Nephron progenitor cell (in vitro differentiated cells): ENCODE data around the gene HDAC5.

ENCODE experiments used
- DNase-seq: peaks from one replicate; pipeline ENCODE4 v3.0.0; 2021
- H3K27ac Mint-ChIP-seq: 2 replicates; pipeline ENCODE4 v1.8.0; 2021; ENCODE audit warnings: mild to moderate bottlenecking, moderate library complexity, mixed read lengths
- H3K27me3 Mint-ChIP-seq: 2 replicates; pipeline ENCODE4 v1.8.0; 2021; ENCODE audit warnings: mild to moderate bottlenecking, low read depth, mixed read lengths; ENCODE audit not compliant: poor library complexity
- H3K36me3 Mint-ChIP-seq: 2 replicates; pipeline ENCODE4 v1.8.0; 2021; ENCODE audit warnings: low read depth, mixed read lengths
- H3K4me1 Mint-ChIP-seq: 2 replicates; pipeline ENCODE4 v1.8.0; 2021; ENCODE audit warnings: mixed read lengths
- H3K4me3 Mint-ChIP-seq: 2 replicates; pipeline ENCODE4 v1.8.0; 2021; ENCODE audit warnings: mild to moderate bottlenecking, moderate library complexity, mixed read lengths
- H3K9me3 Mint-ChIP-seq: 2 replicates; pipeline ENCODE4 v1.8.0; 2021; ENCODE audit warnings: mild to moderate bottlenecking, moderate library complexity, mixed read lengths
- TF ChIP-seq, protein P1 (sequence below): fragments of 200-600 bp; sonication (generic); IDR thresholded peaks from 2 replicates; pipeline ENCODE4 v1.5.0; 2021; ENCODE audit warnings: antibody characterized with exemption

The HDAC5 gene

DNA sequence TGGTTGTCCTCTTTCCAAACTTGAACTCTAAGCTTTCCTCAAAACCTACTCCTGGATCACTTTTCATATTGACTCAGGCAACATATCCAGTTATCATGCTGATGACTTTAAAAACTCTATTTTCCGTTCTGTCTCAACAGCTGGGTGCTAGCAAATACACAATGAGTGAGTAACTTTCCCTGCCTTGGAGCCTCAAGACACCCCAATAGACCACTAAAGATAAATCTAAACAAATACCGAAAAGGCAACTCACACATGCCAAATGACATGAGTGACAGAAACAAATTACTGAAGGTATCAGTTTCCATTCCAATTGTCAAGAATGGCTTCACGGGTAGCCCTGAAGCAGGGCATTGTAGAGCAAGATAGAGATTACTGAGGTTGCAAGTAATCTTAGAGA, 93.0 kb downstream of the HDAC5 start:
- H3K9me3 Mint-ChIP-seq = no peaks in the 10 kb centered on the region
- H3K36me3 Mint-ChIP-seq = peaks cover 48% of the 10 kb centered on the region
- H3K27ac Mint-ChIP-seq = peak overlapping the region; percentile 55
- H3K4me3 Mint-ChIP-seq = no peak overlapping the region
- TF ChIP-seq, protein P1, sequence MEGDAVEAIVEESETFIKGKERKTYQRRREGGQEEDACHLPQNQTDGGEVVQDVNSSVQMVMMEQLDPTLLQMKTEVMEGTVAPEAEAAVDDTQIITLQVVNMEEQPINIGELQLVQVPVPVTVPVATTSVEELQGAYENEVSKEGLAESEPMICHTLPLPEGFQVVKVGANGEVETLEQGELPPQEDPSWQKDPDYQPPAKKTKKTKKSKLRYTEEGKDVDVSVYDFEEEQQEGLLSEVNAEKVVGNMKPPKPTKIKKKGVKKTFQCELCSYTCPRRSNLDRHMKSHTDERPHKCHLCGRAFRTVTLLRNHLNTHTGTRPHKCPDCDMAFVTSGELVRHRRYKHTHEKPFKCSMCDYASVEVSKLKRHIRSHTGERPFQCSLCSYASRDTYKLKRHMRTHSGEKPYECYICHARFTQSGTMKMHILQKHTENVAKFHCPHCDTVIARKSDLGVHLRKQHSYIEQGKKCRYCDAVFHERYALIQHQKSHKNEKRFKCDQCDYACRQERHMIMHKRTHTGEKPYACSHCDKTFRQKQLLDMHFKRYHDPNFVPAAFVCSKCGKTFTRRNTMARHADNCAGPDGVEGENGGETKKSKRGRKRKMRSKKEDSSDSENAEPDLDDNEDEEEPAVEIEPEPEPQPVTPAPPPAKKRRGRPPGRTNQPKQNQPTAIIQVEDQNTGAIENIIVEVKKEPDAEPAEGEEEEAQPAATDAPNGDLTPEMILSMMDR = no peak
- DNase-seq = no peak
- H3K27me3 Mint-ChIP-seq = peaks cover 6% of the 10 kb centered on the region
- H3K4me1 Mint-ChIP-seq = peaks cover 12% of the 10 kb centered on the region

DNA sequence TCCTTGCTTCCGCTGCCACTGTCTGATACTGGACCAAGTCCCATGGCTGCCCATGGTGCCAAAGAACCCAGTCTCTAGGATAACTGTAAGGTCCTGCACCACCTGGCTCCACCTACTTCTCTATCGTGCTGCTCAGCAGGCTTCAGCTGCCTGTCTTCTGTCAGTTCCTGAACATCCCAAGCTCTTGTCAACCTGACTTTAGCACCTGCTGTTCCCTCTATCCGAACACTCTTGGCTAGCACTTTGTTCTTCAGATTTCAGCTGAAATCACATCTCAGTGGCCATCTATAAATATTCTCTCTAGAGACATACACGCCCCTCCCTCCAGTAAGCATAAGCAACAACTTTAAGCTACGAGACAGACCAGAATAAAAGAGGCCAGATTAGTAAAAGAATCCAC, 93.7 kb downstream of the HDAC5 start:
- H3K27ac Mint-ChIP-seq = peak overlapping the region; percentile 52
- peaks cover 48% of the 10 kb centered on the region for H3K36me3 Mint-ChIP-seq
- no peaks in the 10 kb centered on the region for H3K9me3 Mint-ChIP-seq
- peaks cover 6% of the 10 kb centered on the region for H3K27me3 Mint-ChIP-seq
- H3K4me1 Mint-ChIP-seq = peaks cover 12% of the 10 kb centered on the region
- H3K4me3 Mint-ChIP-seq = no peak overlapping the region
- TF ChIP-seq, protein P1 = no peak
- no peak for DNase-seq
